Stimulated activated CD4-positive, alpha-beta T cell treated with anti-CD3 and anti-CD28 coated beads, Interleukin-15, amount 100 ng/mL, for 1 hour (primary cell): ENCODE results near the gene MC4R.
"Not testable (repeated sequence)": the region's sequence is repeated elsewhere in the genome, so short reads cannot be mapped to it uniquely, and the experiment has no call there.

Experiments used
- DNase-seq, 2 donors: peaks; one replicate each; pipeline ENCODE4 v3.0.0-alpha.2; 2020; ENCODE audit warnings: low read depth in 1 of 2, low spot score in 1 of 2

Gene MC4R

DNA sequence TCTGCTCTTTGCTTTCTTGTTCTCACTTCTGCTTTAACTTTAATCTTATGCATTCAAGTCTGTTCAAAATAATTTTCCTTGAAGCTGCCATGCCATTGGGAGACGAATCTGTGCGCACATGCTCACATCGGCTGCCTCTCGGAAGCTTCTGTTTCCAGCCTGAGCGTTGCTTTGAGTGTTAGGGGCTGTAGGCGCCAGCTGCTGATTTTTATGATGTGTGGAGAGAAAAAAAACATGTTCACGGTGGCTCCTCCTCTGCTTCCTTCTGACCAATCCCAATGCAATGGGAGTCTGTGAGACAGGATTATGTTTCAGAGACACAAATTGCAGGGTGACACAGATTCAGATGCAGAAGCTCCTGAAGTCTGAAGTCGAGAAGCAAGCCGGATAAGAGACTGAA, at the start of gene MC4R:
Gene MC4R, minus strand, starts transcription at position 180 of the 400 bp plus-strand sequence. CDS start 426 bp downstream, outside the sequence.
- DNase-seq = no peak

DNA sequence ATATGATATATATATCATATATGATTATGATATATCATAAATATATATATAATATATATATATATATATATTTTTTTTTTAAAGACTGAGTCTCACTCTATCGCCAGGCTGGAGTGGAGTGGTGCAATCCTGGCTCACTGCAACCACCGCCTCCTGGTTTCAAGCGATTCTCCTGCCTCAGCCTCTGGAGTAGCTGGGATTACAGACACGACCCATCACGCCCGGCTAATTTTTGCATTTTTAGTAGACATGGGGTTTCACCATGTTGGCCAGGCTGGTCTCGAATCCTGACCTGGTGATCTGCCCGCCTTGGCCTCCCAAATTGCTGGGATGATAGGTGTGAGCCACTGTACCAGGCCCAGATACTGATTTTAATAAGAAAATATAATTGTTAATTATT, 49.7 kb upstream of the MC4R start:
- DNase-seq = not testable (repeated sequence)

DNA sequence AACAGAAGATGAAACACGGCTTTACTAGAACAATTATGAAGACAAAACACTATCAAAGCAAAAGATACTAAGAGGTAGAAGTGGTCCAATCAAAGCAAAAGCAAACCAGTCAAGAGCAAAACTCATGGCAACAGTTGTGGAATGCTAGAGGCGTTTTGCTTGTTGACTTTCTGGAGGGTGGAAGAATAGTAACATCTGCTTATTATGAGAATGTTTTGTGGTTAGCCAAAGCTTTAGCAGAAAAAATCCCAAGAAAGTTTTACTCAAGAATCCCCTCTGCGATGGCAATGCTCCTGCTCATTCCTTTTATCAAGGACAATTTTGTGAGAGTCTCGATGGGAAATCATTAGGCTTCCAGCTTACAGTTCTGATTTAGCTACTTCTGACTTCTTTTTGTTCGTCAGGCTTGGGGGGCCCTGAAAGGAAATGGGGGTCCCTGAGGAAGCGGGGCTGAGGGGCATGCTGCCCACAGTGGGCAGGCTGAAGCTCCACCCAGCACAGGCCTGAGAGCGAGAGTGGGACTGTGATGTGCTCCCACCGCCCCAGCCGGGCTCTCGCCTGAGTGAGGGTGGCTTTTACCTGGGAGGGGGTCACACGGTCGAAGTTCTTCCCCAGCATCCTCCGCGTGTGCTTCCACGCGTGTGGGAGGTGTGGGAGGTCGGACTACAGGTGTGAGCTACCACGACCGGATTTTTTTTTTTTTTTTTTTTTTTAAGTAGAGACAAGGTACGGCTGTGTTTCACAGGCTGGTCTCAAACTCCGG, 49.0 kb upstream of the MC4R start:
- DNase-seq = no peak

DNA sequence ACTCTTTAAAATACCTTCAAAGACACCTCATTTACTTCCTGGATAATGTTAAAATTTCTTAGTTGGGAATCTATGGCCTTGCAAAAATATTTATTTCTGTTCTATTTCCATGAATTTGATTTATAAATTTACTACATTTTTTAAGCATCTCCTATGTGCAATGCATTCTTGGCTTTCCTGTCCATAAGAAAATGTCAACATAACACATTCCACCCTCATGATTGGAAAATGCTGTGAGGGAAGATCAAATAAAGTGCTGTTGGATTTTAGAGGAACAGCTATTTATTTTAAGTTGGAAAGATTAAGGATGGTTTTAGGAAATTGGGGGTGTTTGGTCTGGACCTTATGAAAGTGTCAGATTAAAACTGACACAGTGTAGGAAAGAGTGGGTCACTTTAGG, 45.4 kb upstream of the MC4R start:
- DNase-seq = no peak

DNA sequence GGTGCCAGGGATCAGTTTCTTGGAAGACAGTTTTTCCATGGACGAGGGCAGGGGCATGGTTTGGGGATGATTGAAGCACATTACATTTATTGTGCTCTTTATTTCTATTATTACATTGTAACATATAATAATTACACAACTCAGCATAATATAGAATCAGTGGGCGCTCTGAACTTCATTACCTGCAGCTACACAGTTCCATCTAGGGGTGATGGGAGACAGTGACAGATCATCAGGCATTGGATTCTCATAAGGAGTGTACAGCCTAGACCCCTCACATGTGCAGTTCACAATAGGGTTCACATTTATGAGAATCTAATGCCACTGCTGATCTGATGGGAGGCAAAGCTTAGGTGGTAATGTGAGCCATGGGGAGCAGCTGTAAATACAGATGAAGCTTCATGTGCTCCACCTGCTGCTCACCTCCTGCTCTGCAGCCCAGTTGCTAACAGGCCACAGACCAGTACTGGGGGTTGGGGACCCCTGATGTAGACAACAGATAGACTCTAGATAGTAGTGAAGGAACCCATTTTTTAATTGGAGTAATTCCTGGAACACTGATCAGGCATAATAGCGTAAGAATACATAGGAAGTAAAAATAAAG, 41.5 kb upstream of the MC4R start:
- DNase-seq = no peak

DNA sequence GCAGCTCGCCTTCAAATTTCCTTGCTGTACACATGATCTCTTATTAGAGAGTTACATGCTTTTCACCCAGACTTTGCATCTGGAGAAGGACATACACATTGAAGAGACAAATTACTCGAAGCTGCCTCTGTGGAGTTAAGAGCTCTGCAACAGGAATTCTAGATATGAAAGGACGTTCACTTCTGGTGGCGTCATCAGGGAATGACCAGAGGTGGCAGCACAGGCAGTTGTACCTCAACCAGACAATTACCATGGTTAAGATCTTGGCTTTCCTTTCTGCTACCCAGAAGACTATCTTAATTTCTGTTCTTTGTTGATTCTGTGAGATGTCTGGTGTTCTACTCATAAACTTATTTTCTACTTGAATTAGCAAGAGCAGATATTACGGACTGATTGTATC, 39.1 kb upstream of the MC4R start:
- DNase-seq = no peak

DNA sequence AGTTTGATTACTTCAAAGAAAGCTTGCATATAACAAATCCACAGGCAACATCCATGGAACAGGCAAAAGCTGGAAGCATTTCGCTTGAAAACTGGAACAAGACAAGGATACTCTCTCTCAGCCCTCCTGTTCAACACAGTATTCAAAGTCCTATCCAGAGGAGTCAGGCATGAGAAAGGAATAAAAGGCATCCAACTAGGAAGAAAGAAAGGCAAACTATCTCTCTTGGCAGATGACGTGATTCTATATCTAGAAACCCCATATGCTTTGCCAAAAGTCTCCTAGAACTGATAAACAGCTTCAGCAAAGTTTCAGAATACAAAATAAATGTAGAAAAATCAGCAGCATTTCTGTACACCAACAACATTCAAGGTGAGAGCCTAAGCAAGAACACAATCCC, 34.1 kb upstream of the MC4R start:
- no peak for DNase-seq

DNA sequence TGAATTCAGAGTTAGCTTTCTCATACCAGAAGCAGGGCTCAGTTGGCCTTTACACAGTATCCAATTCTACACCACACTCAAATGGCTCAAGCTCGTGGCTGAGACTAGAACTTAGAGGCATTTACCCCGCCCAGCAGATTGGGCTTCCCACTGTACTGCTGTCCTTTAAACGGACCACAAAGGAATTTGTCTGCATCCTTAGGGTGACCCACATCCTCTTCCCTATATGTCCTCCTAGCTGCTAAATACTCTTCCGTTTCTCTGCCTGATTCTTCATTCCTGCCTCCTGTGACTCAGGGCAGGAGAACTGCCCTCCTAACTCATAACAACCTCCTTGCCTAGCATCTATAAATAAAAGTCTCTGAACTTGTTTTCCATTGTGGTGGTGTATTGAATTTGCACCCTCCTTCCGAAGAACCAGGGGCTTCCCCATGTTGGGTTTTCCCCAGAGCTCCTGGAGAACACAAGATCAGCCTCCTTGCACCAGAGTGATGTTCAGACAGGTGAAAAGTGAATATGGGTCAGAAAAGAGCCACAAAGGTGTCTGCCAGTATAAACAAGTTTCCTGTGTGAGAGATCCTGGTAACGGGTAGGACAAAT, 32.0 kb upstream of the MC4R start:
- no peak for DNase-seq

DNA sequence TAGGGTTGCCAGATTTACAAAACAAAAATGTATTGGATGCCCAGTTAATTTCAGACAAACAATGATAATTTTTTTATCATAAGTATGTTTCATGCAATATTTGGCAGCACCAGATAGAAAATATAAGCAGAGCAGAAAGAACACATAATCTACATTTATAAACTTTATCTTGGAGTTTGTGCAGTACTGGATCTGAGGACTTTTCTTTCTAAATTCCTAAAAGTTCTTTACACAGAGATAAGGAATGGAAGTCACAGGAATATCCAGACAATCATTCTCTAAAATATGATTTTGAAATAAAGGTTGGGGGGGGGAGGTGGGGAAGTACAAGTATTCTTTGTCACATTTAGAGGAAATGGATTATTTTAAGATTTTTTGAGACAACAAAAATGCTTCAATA, 28.8 kb upstream of the MC4R start:
- no peak for DNase-seq

DNA sequence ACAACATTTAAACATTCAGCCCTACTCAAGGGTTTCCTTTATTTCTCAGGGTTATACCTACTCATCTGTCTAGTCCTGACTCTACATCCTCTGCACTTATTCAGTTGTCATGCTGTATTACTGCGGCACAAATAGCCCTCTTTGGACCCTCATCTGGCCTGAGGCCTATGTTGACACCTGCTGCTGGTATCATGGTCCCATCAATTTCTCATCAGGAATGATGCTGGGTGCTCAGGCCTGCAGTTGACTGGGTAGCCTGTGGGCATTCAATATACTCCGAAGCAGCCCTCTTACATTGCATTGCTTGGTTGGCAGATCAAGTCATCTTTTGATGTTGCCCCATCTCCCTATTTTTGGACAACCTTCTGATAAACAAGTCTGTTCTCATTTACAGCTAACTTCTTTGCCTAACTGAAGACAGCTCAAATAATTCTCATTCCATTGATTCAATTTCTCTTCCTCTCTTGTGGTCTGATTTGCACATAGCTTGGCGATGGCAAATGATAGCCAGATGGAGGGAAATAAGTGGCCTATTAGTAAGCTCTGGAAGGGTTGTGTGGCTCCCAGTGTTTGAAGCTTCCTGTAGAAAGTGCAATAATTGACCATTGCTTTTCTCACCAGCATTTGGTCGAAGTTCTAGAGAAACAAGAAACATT, 19.1 kb upstream of the MC4R start:
- no peak for DNase-seq

DNA sequence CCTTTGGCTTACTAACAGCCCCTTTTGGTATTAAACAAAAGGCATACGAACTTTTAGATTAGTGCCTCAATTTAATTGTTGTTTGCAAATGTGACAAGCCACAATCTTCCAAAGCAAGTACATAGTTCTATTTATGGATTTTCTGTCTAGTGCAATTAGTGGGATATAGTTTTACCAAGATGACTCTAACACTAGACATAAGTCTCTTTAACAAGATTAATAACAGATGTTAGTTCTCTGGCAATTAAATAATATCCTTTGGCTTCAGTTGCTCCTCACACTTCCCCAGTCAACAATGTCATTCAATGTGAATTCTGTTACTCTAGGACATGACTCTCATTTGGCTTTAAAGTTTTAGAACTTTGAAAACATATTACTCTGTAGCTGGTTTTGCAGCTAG, 16.7 kb upstream of the MC4R start:
- no peak for DNase-seq

DNA sequence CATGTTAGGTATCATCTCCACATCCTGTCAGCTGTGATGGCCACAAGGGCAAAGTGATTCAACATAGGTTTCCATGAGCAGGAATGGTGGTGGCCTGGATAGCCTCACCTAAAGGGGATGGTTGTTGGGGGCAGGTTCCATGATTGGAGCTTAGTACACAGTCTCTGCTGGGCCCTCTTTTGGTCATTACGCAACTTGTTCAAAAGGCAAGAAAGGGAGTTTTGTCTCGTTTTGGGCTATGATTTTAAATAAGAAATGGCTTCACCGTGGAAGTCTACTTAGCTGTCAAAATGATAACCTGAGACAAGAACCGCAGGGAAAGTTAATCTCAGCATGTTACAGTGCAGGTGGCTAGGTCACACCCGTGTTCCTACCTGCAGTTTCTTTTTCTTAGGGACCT, 13.1 kb upstream of the MC4R start:
- DNase-seq = no peak

DNA sequence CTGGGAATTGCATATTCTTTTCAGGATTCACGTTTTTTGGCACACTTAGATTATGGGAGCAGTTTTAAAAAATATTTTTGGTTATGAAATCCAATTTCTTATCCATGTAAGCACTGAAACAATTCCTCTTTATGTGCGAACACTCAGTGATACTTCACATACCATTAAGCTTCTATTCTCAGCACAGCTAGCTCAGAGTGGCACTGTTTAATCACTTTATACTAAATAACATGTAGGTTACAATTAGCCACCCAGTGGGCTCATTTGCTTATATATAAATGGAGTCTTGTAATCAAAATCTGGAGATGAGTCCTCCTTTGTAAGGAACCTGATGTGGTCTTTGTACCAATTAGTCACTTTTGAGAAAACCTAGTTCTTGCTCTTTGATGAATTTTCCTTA, 11.3 kb upstream of the MC4R start:
- no peak for DNase-seq

DNA sequence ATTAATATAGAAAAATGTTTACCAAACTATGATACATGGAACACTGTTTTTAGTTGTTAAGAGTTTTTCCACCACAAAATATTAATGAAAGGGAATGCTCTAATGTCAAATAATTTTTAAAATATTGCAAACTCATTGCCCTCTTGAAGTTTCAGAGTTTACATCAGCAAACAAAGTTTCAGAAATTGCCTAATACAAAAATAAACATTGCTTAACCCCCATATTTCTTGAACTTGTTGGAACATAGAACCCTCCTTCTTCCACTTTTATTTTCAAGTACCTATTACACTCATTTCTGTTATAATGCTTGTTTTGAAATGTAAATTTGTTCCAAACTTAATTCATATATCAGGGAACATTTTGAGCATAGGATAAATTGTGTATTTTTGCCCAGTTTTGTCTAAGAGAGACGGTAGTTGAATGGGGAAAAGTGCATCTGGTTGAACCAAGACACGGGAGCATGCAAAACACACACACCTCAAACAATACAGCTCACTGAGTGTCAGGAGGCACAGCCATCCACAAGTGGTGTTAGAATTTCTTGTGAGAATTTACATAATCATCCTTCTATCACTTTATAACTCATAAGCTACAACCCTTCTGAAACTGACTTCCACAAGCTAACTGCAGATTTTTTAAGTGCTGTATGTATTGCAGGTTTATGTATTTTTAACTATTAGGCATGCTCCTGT, 5.3 kb upstream of the MC4R start:
- no peak for DNase-seq

DNA sequence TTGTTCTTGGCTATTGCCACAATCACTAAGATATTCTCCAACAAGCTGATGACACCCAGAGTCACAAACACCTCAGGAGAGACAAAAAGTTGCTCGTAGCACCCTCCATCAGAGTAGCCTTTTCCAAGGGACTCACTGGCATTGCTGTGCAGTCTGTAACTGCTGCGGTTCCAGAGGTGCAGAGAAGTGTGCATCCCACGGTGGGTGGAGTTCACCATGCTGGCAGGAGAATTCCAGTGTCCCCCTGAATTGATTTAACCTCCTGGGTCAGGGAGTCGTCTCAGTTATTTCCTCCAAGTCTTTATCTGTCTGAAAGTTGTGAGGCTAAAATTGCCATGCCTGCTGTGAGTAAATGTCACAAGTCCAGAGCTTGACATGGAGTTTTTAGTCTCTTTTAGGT, 443 bp downstream of the MC4R start:
- no peak for DNase-seq

DNA sequence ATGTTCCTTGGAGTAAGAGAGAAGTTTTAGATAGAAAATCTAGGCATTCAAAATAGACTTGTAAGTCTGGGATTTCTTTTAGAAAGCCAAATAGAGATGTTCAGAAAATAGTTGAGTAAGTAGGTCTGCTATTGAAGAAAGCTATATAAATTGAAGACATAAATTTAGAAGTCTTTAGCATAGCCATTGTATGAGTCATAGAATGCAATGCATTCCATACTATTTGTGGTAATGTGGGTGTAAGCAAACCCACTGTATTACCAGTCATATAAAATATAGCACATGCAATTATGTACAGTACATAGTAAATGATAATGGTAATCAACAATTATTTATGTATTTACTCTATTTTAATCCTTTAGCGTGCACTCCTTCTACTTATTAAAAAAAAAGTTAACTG, 14.1 kb downstream of the MC4R start:
- no peak for DNase-seq

DNA sequence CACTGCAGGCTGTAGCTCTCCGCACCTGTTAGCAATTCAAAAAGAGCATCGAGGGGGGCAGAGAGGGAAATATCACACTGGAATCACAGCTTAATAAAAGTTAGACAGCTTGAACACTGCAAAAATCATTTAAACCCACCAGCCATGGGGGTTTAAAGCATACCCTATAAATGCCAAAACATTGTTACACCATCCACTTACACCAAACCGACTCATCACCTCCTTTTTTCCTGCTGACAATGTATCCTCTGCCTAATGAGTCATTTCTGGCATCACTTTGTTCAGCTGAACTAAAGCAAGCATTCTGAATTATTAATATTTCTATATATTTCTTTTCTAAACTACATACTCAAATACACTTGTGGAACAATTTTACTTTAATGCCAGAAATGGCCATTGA, 21.6 kb downstream of the MC4R start:
- DNase-seq = no peak

DNA sequence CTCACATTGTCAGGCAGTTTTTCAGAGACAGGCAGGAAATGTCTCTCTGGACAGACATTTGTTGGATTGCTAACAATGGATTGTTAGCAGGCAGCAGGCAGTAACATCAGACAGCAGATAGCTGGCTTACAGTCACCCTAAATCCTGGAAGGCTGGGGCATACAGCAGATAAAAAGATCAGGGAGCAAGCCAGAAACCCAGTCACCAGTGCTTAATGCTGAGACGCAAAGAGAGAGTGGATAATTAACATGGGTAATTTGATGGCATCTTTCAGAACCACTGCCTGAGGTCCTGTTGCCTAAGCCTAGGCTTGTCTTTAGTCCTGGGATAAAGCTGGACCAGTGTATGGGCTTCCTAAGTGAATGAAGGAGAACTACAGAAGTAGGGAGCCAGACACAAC, 22.4 kb downstream of the MC4R start:
- DNase-seq = no peak

DNA sequence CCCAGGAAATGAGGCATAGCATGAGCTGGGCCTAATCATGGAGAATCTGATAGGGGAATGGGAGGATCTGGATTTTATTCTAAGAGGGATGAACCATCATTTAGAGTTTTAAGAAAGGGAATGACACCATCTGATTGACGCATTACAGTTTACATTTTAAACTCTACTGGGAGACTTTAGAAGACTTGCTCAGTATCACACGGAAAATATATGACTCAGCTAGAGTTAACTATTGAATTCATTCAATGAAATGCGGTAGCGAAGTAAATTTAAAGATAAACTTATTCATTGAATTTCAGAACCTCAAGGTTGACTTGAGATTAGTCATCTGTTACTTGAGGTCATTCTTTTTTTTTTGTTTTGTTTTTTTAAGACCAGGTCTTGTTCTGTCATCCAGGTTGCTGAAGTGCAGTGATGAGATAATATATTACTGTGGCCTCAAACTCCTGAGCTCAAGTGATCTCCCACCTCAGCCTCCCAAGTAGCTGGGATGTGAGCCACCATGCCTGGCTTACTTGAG, 25.0 kb downstream of the MC4R start:
- DNase-seq = no peak

DNA sequence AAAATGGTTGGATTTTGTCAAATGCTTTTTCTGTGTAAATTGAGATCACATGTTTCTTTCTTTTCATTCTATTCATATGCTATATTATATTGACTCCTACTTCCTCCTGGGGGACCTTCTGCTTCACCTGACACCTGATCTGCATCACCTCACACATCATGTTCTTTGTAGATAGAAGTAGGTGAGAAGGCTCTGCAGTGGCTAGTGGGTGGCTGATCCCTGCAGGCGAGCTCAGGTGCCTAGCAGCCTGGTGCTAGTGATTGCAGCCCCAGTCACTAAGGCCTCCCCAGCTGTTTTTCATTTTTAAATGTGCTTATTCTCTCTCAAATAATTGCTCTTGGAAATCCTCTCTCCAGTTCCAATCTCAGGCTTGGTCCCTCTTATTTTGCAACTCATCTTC, 33.6 kb downstream of the MC4R start:
- no peak for DNase-seq

DNA sequence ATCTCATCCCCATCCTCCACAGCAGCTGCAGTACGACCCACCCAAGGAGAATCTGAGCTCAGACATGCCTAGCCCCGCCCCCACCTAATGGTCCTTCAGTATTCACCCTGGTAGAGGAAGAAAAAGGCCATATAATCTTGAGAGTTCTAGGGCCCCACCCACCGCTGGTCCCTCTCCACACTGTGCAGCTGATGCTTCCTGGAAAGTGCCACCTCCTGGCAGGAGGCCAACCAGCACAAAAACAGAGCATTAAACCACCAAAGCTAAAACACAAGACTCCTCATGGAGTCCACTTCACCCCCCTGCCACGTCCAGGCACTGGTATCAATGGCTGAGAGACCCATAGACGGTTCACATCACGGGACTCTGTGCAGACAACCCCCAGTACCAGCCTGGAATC, 40.7 kb downstream of the MC4R start:
- DNase-seq = no peak
